CD4-positive, alpha-beta T cell treated with Interleukin-17A for 1 hour (primary cell): ENCODE data around the gene DNAAF3.

Experiments used
- DNase-seq: peaks from one replicate; pipeline ENCODE4 v3.0.0-alpha.2; 2020

Gene DNAAF3

GRCh38 chr19:55152017-55152416 is 14.4 kb downstream of the DNAAF3 start:
- DNase-seq, result no peak

- DNase-seq, result no peak
These were observed 17.1 kb downstream of the DNAAF3 start, which contains the start of gene TNNT1 for GRCh38 chr19:55149078-55150003. Gene TNNT1, minus strand, starts transcription at chr19:55149206. Its CDS starts 2,049 bp downstream, at chr19:55147157.

- DNase-seq, result no peak
These were observed 18.7 kb downstream of the DNAAF3 start for GRCh38 chr19:55147545-55148251.

- DNase-seq, result no peak
These were observed 19.6 kb downstream of the DNAAF3 start for GRCh38 chr19:55146705-55147273.

GRCh38 chr19:55146078-55146704 is 20.2 kb downstream of the DNAAF3 start:
- peak; percentile 14 for DNase-seq

- no peak for DNase-seq
These were observed 21.2 kb downstream of the DNAAF3 start for GRCh38 chr19:55145232-55145631.

- DNase-seq, result no peak
These were observed 24.7 kb downstream of the DNAAF3 start for GRCh38 chr19:55141696-55142095.

- no peak for DNase-seq
These were observed 28.5 kb downstream of the DNAAF3 start for GRCh38 chr19:55137915-55138314.

GRCh38 chr19:55136399-55137102 is 29.9 kb downstream of the DNAAF3 start:
- no peak for DNase-seq

GRCh38 chr19:55134736-55135135 is 31.7 kb downstream of the DNAAF3 start:
- no peak for DNase-seq

GRCh38 chr19:55133639-55134444 is 32.6 kb downstream of the DNAAF3 start:
- no peak for DNase-seq

- DNase-seq, result no peak
These were observed 33.8 kb downstream of the DNAAF3 start for GRCh38 chr19:55132453-55133129.

- no peak for DNase-seq
These were observed 35.0 kb downstream of the DNAAF3 start for GRCh38 chr19:55131421-55131820.

GRCh38 chr19:55119053-55119452 is 47.4 kb downstream of the DNAAF3 start:
- DNase-seq, result peak; percentile 21

GRCh38 chr19:55118401-55118991 is 47.9 kb downstream of the DNAAF3 start:
- peak; percentile 35 for DNase-seq

GRCh38 chr19:55117663-55118391 is 48.6 kb downstream of the DNAAF3 start:
- DNase-seq, result peak; percentile 98

- no peak for DNase-seq
These were observed 49.4 kb downstream of the DNAAF3 start, which contains the start of gene PPP1R12C for GRCh38 chr19:55116859-55117662. Gene PPP1R12C, minus strand, starts transcription at chr19:55117637. Its CDS starts 94 bp downstream, at chr19:55117543.

GRCh38 chr19:55116232-55116858 is 50.1 kb downstream of the DNAAF3 start:
- peak; percentile 64 for DNase-seq
